ENCODE data around the gene PGAM2. TPM values are rescaled to one million over a fixed set of nuclear protein-coding genes. Genes with fewer than 3 reads are reported as not detected.
A peak's percentile ranks its signal among the peaks of the same experiment; 100 is the strongest.

PGAM2 gene
- total and polyA plus RNA-seq, 2 of the 13 experiments (the other 11 are each of a cell fraction or from before 2014, with no cell fraction given), result 0.22 TPM; not detected in 1

- peak; percentile 84 for TF ChIP-seq ZBED4 (CRISPR knock-in tag; IDR thresholded peaks at IDR 0.05; ENCODE audit: borderline replicate concordance)
- peak; percentile 35; the same call in 1 of the 2 replicates for TF ChIP-seq NR2F2 (IDR thresholded peaks at IDR 0.05; ENCODE audit: borderline replicate concordance, low read depth)
- TF ChIP-seq HNF1A (IDR thresholded peaks at IDR 0.05; ENCODE audit: low read depth), result no peak
- TF ChIP-seq HNF1A (CRISPR knock-in tag; IDR thresholded peaks at IDR 0.05; ENCODE audit: borderline replicate concordance), result peak; percentile 35; the same call in 1 of the 2 replicates
- no peak for TF ChIP-seq TRIM24 (CRISPR knock-in tag; IDR thresholded peaks at IDR 0.05)
- TF ChIP-seq, protein P1, sequence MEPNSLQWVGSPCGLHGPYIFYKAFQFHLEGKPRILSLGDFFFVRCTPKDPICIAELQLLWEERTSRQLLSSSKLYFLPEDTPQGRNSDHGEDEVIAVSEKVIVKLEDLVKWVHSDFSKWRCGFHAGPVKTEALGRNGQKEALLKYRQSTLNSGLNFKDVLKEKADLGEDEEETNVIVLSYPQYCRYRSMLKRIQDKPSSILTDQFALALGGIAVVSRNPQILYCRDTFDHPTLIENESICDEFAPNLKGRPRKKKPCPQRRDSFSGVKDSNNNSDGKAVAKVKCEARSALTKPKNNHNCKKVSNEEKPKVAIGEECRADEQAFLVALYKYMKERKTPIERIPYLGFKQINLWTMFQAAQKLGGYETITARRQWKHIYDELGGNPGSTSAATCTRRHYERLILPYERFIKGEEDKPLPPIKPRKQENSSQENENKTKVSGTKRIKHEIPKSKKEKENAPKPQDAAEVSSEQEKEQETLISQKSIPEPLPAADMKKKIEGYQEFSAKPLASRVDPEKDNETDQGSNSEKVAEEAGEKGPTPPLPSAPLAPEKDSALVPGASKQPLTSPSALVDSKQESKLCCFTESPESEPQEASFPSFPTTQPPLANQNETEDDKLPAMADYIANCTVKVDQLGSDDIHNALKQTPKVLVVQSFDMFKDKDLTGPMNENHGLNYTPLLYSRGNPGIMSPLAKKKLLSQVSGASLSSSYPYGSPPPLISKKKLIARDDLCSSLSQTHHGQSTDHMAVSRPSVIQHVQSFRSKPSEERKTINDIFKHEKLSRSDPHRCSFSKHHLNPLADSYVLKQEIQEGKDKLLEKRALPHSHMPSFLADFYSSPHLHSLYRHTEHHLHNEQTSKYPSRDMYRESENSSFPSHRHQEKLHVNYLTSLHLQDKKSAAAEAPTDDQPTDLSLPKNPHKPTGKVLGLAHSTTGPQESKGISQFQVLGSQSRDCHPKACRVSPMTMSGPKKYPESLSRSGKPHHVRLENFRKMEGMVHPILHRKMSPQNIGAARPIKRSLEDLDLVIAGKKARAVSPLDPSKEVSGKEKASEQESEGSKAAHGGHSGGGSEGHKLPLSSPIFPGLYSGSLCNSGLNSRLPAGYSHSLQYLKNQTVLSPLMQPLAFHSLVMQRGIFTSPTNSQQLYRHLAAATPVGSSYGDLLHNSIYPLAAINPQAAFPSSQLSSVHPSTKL (CRISPR knock-in tag; IDR thresholded peaks at IDR 0.05), result peak; percentile 55
- 0 out of 2 replicates have a peak, but pooled peaks have one; percentile 64 for TF ChIP-seq DZIP1 (CRISPR knock-in tag; IDR thresholded peaks at IDR 0.05)
- TF ChIP-seq ZSCAN9 (CRISPR knock-in tag; IDR thresholded peaks at IDR 0.05; ENCODE audit: borderline replicate concordance), result peak; percentile 25; the same call in 1 of the 2 replicates
- peak; percentile 89 for TF ChIP-seq HDAC1 (CRISPR knock-in tag; IDR thresholded peaks at IDR 0.05)
Observed at GRCh38 chr7:44044315-44045225, 20.8 kb downstream of the PGAM2 start, which contains the start of gene DBNL (continued).

All from HepG2 (cell line).